Endothelial cell of umbilical vein (primary cell): ENCODE results near the gene AP1G2. TPM values are rescaled to one million over a fixed set of nuclear protein-coding genes. Genes with fewer than 3 reads are reported as not detected.

Experiments
- BruUV-seq: library from RNA; stranded (reverse); fragments of 400-500 nt; replicated peaks from 2 replicates; lab custom pipeline; 2021; lab: Mats Ljungman, UMichigan
- CTCF ChIA-PET: fragments of 300-600, 350-600 bp; sonication (Branson Sonifier 250); formaldehyde crosslinking; loops from one replicate; lab custom pipeline; 2021; ENCODE audit warnings: antibody characterized with exemption, inconsistent platforms; lab: Charles Lee
- POLR2A ChIA-PET: fragments of 300-600, 350-600 bp; sonication (Branson Sonifier 250); formaldehyde crosslinking; loops from one replicate; lab custom pipeline; 2021; ENCODE audit warnings: antibody characterized with exemption, inconsistent platforms; lab: Charles Lee
- DNase-seq: peaks from one replicate; pipeline ENCODE4 v3.0.0-alpha.2; 2011; ENCODE audit warnings: low read depth, low spot score
- FAIRE-seq: peaks from 2 replicates; lab custom pipeline; 2011; peaks lifted over from hg19 to GRCh38; lab: Jason Lieb, UNC
- H2AFZ ChIP-seq: 2 replicates; pipeline ENCODE4 v1.6.0; 2012; ENCODE audit warnings: low read depth, low read length, control low read depth, inconsistent platforms
- H3K27ac ChIP-seq: 2 replicates; pipeline ENCODE4 v1.5.1; 2011; ENCODE audit warnings: low read depth, mild to moderate bottlenecking, control low read depth, low read length, moderate library complexity; ENCODE audit not compliant: insufficient read depth
- H3K27me3 ChIP-seq, 2 experiments: 2 replicates each; pipeline versions ENCODE4 v1.6.0 to v1.6.1; 2011; ENCODE audit warnings: low read length in 2 of 2, mixed read lengths in 1 of 2; ENCODE audit not compliant: control insufficient read depth in 2 of 2, insufficient read depth in 2 of 2
- H3K36me3 ChIP-seq, 2 experiments: 2 replicates in 1 of 2; 3 replicates in 1 of 2; pipeline ENCODE4 v1.5.1; 2011; ENCODE audit warnings: low read length in 2 of 2, mild to moderate bottlenecking in 1 of 2, moderate library complexity in 1 of 2; ENCODE audit not compliant: control insufficient read depth in 2 of 2, insufficient read depth in 2 of 2; ENCODE audit errors: extremely low read depth in 1 of 2
- H3K4me1 ChIP-seq: 3 replicates; pipeline ENCODE4 v1.5.1; 2011; ENCODE audit warnings: mild to moderate bottlenecking, low read length; ENCODE audit not compliant: control insufficient read depth, insufficient read depth; ENCODE audit errors: extremely low read depth
- H3K4me2 ChIP-seq: 2 replicates; pipeline ENCODE4 v1.6.1; 2011; ENCODE audit warnings: low read length, control low read depth, mixed read lengths; ENCODE audit not compliant: insufficient read depth
- H3K4me3 ChIP-seq, 3 experiments: fragments of 200-600 bp in 1 of 3; sonication (generic), shearing (Covaris generic) in 1 of 3; replicated peaks in 1 of 3; 2 replicates each; pipeline ENCODE4 v1.5.1; 2011 to 2016; ENCODE audit warnings: control low read depth in 3 of 3, low read length in 3 of 3, mild to moderate bottlenecking in 2 of 3, inconsistent platforms in 1 of 3, low read depth in 1 of 3, moderate library complexity in 1 of 3; ENCODE audit not compliant: insufficient read depth in 1 of 3
- H3K79me2 ChIP-seq: 2 replicates; pipeline ENCODE4 v1.6.0; 2012; ENCODE audit warnings: low read length, inconsistent platforms; ENCODE audit not compliant: control insufficient read depth, insufficient read depth
- H3K9ac ChIP-seq: replicated peaks from 2 replicates; pipeline ENCODE3; 2011; ENCODE audit warnings: low read length, control low read depth; ENCODE audit not compliant: insufficient read depth; ENCODE audit errors: extremely low read depth
- H3K9me1 ChIP-seq: replicated peaks from 3 replicates; pipeline ENCODE4 v1.6.0; 2011; ENCODE audit warnings: mild to moderate bottlenecking, low read length; ENCODE audit not compliant: control insufficient read depth, insufficient read depth; ENCODE audit errors: extremely low read depth
- H3K9me3 ChIP-seq: replicated peaks from 2 replicates; pipeline ENCODE4 v1.5.1; 2012; ENCODE audit warnings: low read length, inconsistent platforms; ENCODE audit not compliant: control insufficient read depth, insufficient read depth
- H4K20me1 ChIP-seq: replicated peaks from 2 replicates; pipeline ENCODE3; 2011; ENCODE audit warnings: mild to moderate bottlenecking, low read length; ENCODE audit not compliant: control insufficient read depth, insufficient read depth; ENCODE audit errors: extremely low read depth
- FOS ChIP-seq: IDR thresholded peaks from 2 replicates; pipeline ENCODE4 v1.6.1; 2011; ENCODE audit warnings: mild to moderate bottlenecking, low read length, moderate library complexity, borderline replicate concordance; ENCODE audit not compliant: insufficient read depth
- MYC ChIP-seq: IDR thresholded peaks from one replicate; pipeline ENCODE4 v1.6.1; 2011; ENCODE audit warnings: mild to moderate bottlenecking, low read depth, low read length
- dilution Hi-C: fragments of 300-500 bp; cut with MboI; formaldehyde crosslinking; loops from one replicate; pipeline ENCODE4 v1.15.0; 2019; ENCODE audit warnings: low sequenced_read_pairs; ENCODE audit not compliant: extremely low pct_ligation_motif_present
- intact Hi-C: fragments of 100-400 bp; cut with micrococcal nuclease; formaldehyde crosslinking; loops from one replicate; pipeline ENCODE4 v1.10.0; 2022
- polyA plus RNA-seq, 4 experiments: library from polyadenylated mRNA; depleted of rRNA in 3 of 4; stranded (reverse) in 3 of 4; unstranded in 1 of 4; fragments of >200 nt; gene quantifications; 2 replicates each; pipeline versions ENCODE4 v1.2.1 to v1.2.3, GENCODE V29; 2011 to 2012; ENCODE audit warnings: missing spikeins in 1 of 4
- total RNA-seq: library from RNA; stranded (reverse); gene quantifications from 2 replicates; pipeline ENCODE4 v1.2.3, GENCODE V29; 2021
- TF ChIP-seq, protein P1 (sequence below), 2 donors: IDR thresholded peaks; 1 replicate in 1 of 2; 2 replicates in 1 of 2; pipeline ENCODE4 v1.5.1; 2011; ENCODE audit warnings: low read length in 2 of 2, mild to moderate bottlenecking in 2 of 2, moderate library complexity in 2 of 2, control low read depth in 1 of 2, inconsistent platforms in 1 of 2, low read depth in 1 of 2; ENCODE audit not compliant: insufficient read depth in 1 of 2; ENCODE audit errors: extremely low read depth in 1 of 2

AP1G2 gene
- total and polyA plus RNA-seq, 2 donors (not counting 3 experiments of a cell fraction or from before 2014, with no cell fraction given): 39.0 to 55.8 TPM

- intact Hi-C loops (no loop called here), dilution Hi-C loops (no loop called here)
- BruUV-seq: no TSS peak
- ChIA-PET POLR2A (no interaction called here), CTCF (interaction anchor here (0.7 to 1.9 kb wide), 5 partner anchors 9 to 342 kb away, joined by 3 to 8 read pairs (median 5); no protein-coding TSS in a partner anchor)
- Histone ChIP-seq H3K4me2 (no peak overlapping the region), H3K27me3 (peaks cover 6 to 11% of the 10 kb centered on the region in 2 experiments), H3K27ac (no peak overlapping the region), H2AFZ (no peak overlapping the region), H3K9ac (no peak overlapping the region), H3K9me1 (no peaks in the 10 kb centered on the region), H3K4me1 (peaks cover 4% of the 10 kb centered on the region), H3K4me3 (no peak overlapping the region), H4K20me1 (no peaks in the 10 kb centered on the region), H3K9me3 (no peaks in the 10 kb centered on the region), H3K79me2 (no peaks in the 10 kb centered on the region), H3K36me3 (no peaks in the 10 kb centered on the region)
- TF ChIP-seq FOS: no peak
- TF ChIP-seq, protein P1, sequence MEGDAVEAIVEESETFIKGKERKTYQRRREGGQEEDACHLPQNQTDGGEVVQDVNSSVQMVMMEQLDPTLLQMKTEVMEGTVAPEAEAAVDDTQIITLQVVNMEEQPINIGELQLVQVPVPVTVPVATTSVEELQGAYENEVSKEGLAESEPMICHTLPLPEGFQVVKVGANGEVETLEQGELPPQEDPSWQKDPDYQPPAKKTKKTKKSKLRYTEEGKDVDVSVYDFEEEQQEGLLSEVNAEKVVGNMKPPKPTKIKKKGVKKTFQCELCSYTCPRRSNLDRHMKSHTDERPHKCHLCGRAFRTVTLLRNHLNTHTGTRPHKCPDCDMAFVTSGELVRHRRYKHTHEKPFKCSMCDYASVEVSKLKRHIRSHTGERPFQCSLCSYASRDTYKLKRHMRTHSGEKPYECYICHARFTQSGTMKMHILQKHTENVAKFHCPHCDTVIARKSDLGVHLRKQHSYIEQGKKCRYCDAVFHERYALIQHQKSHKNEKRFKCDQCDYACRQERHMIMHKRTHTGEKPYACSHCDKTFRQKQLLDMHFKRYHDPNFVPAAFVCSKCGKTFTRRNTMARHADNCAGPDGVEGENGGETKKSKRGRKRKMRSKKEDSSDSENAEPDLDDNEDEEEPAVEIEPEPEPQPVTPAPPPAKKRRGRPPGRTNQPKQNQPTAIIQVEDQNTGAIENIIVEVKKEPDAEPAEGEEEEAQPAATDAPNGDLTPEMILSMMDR (IDR thresholded peaks at IDR 0.05; ENCODE audit: extremely low read depth in 1 of 2, insufficient read depth in 1 of 2, low read depth in 1 of 2, low read length in 2 of 2): peak; percentile 32 to 53
- DNase-seq: no peak
- FAIRE-seq: no peak
Measured at GRCh38 chr14:23568600-23569331, 1.2 kb upstream of the AP1G2 start.

- peak overlapping the region in 1 of 3 experiments; percentile 60 for H3K4me3 ChIP-seq
Measured at GRCh38 chr14:23568021-23568599, 519 bp upstream of the AP1G2 start.

More at GRCh38 chr14:23568021-23568599, 519 bp upstream of the AP1G2 start:
- DNase-seq: no peak
- Histone ChIP-seq H3K9me3 (no peaks in the 10 kb centered on the region), H3K4me2 (peak overlapping the region; percentile 84), H4K20me1 (no peaks in the 10 kb centered on the region), H3K27ac (no peak overlapping the region), H2AFZ (peak overlapping the region; percentile 93), H3K9me1 (no peaks in the 10 kb centered on the region), H3K27me3 (peaks cover 6 to 7% of the 10 kb centered on the region in 2 experiments), H3K79me2 (no peaks in the 10 kb centered on the region), H3K36me3 (no peaks in the 10 kb centered on the region), H3K4me1 (peaks cover 4% of the 10 kb centered on the region), H3K9ac (peak overlapping the region; percentile 46)
- no peak for TF ChIP-seq MYC
- ChIA-PET POLR2A (no interaction called here), CTCF (interaction anchor here (0.7 to 1.9 kb wide), 4 partner anchors 8 to 342 kb away, joined by 3 to 14 read pairs (median 6); no protein-coding TSS in a partner anchor)
- no peak for FAIRE-seq
- BruUV-seq: no TSS peak
- intact Hi-C loops: no loop called here
- dilution Hi-C loops: no loop called here
